HG03108 (cell line): ENCODE measurements around the gene NEDD4L.

Experiments
- ATAC-seq: cut with Tn5 transposase; IDR thresholded peaks from one replicate; pipeline ENCODE4 v1.9.1; 2021; ENCODE audit warnings: moderate library complexity; ENCODE audit not compliant: unreplicated experiment

NEDD4L gene

DNA sequence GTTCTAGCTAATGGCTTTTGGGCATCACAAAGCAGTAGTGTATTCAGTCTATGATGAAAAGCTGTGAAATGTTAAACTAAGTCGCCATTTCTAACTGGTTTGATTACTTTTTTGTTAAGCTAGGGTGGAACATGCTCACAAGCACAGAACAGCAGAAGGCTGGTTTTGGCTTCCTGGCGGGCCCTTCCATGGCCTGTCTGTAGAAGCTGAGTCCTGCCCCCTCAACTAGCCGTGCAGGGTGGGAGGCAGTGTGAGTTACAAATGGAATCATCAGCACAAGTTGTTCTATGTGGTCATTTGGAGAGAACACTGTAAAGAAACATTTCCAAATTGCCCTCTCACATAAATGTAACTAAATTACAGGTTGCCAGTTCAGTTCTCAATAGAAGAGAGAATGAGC lies 294.1 kb downstream of the NEDD4L start:
- no peak for ATAC-seq

- no peak for ATAC-seq
These were observed 295.1 kb downstream of the NEDD4L start for GRCh38 chr18:58338961-58339592.

DNA sequence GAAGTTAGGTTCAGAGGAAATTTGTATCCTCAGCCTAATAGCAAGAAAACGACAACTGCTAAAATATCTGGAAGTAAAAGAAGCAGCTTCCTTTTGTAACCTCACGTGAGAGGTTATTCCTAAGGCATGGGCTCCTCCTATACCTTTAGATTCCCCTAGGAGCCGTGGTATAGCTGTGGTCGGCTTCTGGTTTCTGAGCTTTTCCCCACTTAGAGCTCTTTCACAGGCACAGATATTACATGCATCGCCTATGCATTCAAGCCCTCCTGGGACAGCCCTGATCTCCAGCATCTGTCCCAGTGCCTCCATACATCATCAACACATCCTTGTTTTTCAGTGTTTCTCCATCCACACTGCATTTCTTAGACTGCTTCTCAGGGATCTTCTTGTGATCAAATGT lies 295.9 kb downstream of the NEDD4L start:
- ATAC-seq, result no peak

- no peak for ATAC-seq
These were observed 297.9 kb downstream of the NEDD4L start for GRCh38 chr18:58341916-58342315.

DNA sequence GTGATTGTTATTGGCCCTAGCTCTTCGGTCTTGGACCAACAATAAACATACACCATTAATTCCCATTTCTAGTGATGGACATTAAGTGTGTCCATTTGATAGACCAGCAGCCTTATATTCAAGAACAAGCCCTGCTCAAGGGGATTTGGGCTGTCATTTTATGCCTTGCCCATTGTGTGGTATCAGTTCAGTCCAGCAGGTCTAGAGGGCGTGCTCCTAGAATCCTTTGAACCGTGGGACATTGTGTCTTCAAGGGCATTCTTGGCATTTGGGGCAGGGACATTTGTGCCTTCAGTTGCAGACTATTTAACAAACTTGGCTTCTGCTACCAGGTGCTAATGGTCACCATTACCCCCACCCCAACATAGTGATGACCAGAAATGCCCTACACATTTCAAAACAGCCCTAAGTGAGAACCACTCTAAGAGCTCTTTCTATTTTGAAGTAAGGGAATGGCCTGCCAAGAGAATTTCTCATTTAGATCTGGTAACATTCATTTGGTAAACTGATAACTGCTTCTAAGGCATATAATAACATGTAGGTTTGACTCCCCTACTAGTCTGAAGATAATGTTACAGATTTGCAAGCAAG lies 300.1 kb downstream of the NEDD4L start:
- no peak for ATAC-seq

DNA sequence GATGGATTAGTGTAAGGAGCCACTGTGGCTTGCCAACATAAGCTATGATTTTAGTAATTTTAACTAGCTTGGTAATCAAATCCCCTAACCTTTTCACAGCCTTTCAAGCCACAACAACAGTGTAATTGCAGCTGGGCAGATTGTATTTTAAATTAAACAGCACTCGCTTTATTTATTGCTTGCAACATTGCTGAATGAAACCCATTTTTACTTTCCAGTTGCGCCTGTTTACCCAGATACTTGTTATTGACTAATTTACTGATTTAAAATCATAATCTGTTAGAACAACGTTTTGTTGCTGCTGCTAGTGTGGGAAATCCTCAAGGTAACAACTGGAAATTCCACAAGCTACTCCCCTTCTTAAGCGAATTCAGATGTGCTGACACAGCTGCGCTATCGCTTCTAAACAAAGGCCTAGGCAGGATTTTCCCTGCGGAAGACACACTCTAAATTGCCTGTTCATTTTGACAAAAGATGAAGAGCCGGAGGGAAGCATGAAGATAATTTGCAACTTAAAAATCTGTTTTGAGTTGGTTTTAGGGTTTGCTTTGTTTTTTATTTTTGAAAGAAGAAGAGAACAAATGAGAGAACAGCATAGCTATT lies 300.9 kb downstream of the NEDD4L start:
- no peak for ATAC-seq

DNA sequence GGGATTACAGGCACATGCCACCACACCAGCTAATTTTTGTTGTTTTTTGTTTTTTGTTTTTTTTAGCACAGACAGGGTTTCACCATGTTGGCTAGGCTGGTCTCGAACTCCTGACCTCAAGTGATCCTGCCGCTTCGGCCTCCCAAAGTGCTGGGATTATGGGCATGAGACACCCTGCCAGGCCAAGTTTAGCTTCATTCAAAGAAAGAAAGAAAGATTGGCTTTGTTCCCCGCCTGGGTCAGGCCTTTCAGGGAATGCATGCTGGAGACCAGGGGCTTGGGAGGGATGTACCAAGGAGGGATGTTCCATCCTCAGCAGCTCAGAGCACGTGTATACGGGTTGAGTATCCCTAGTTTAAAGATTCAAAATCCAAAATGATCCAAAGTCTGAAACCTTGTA lies 301.8 kb downstream of the NEDD4L start:
- ATAC-seq, result no peak

GRCh38 chr18:58347135-58347534 lies 303.1 kb downstream of the NEDD4L start:
- ATAC-seq, result no peak

DNA sequence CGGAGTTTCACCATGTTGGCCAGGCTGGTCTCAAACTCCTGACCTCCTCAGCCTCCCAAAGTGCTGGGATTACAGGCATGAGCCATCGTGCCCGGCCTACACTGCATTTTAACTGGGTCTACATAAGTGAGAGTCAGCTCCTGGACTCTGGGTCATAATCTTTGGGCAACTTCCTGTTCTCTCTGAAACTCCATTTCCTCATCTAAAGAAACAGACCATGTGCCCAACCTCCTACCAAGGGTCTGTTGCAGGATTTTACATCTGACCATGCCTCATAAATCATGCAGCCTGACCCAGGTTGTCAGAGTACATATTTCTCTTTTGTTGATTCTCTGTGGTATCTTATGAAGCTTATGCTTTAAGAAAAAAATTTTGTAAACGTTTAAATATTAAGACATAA lies 304.5 kb downstream of the NEDD4L start:
- ATAC-seq, result no peak

DNA sequence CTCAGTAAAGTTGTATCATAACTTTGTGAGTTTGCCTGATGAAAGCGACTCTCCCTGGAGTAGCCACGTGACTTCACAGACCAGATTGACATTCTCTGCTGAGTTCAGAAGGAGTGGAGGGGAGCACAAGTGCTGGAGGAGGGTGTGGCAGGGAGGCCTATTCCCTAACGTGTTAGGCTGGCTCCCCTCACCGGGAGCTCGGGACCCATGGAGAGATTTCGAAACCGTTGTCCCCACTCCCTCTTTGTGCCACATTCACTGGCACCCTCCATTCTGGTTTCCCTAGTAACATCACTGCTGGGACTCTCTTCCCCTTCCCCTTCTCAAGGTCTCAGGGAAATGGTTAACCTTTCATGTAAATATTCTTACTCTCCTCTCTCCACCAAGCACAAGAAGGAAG lies 304.9 kb downstream of the NEDD4L start:
- ATAC-seq, result no peak

DNA sequence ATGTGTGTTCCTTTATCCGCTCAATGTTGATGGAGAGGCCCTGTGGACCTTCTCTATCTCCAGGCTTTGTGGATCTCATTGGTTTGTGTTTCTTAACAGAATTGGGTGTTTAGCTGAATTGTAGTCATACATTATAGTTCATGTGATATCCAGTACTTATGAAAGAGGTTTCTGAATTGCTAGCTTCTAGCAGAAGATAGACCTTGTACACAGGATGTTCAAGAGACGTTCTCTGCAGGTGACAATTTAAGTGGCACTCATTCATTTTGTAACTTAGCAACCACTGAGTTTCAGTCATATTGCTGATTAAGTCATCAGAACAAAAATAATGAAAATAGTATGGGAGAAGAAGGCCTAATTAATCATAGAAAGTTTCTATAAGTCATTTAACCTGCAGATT lies 305.6 kb downstream of the NEDD4L start:
- no peak for ATAC-seq

DNA sequence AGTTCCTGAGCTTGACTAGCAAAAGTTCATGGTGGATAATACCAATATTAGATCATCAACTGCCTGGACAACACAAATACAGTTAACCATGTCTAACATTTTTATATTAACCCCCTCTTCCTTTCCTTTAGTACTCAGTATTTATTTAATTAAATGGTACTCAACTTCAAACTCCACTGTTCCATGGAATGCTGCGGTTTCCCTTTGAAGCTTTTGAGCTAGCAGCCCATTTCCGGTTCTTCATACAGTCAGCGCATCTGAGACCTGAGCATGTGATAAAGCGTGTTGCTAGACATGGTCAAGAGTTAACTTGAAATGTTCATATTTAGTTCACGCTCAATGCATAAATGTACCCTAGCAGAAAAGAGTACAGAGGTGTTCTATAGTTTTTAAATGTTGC lies 306.5 kb downstream of the NEDD4L start:
- ATAC-seq, result no peak

DNA sequence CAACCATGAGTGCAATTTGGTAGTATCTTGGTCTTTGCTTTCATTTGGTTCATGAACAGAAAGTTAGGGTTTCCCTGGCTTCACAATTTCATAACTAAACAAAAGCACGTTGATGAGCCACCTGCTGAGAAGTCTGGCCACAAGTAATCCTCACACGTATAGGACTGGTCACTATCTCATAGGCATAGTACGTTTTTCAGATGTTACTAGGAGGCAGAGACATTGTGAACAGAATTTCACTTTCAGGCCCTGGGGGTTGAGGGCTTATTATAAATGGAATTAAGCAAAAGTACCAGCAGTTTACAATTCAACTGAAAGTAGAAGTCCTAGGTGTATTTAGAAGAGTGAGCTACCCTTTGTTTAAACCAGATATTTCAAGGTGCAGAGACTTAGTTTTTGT lies 307.8 kb downstream of the NEDD4L start:
- no peak for ATAC-seq

- ATAC-seq, result no peak
These were observed 309.6 kb downstream of the NEDD4L start for GRCh38 chr18:58353581-58353980.

- ATAC-seq, result no peak
These were observed 310.0 kb downstream of the NEDD4L start for GRCh38 chr18:58354051-58354450.

DNA sequence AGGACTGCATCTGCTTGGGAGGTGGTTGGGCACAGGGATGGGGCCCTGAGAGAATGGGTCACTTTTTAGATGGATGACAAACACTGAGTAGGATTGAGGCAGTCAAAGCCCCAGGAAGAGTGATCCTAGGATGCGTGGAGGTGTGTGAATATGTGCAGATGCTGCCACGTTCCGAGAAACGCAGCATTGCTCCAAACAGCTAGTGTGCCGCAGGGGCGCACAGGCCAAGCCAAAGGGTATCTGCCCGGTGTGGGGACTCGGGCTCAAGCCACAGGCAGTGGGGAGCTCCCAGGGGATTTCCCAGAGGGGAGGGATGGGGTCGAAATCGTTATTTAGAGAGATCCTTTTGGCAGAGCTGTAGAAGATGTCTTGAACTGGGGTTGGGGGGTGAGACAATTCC lies 310.8 kb downstream of the NEDD4L start:
- ATAC-seq, result no peak

- no peak for ATAC-seq
These were observed 311.2 kb downstream of the NEDD4L start for GRCh38 chr18:58355243-58355642.

DNA sequence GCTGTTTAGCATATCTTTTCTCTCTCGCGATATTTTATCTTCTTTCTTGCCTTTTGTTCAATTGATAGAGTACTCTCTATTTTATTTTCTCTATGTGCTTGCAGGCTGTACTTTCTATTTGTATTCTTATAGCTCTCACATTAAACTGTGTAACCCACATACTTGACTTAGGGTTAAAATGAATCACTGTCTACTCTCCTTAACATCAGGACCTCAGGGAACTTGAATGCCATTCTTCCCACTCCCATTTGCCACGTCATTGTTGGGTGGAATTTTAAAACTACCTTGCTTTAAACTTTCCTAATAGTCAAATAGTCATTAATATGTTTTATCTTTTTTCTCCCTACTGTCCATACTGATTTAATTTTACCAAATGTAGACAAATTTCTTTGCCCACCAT lies 315.2 kb downstream of the NEDD4L start:
- no peak for ATAC-seq

DNA sequence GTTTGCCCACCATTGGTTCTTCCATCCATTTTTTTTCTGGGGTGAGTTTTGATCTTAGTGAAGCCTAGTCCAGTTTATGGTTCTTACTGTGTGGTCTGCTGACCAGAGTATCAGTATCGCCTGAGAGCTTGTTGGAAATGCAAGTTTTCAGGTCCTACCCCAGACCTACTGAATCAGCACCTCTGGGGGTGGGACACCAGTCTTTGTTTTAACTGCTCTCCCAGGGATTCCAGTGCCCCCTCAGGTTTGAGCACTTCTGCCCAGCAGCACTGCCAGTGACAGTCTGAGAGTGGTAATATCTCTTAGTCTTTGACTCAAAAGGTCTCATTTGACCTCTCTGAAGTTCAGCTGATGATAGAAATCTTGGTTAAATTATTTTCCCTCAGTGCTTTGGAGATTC lies 315.6 kb downstream of the NEDD4L start:
- no peak for ATAC-seq

GRCh38 chr18:58360324-58360723 lies 316.3 kb downstream of the NEDD4L start:
- ATAC-seq, result no peak

- ATAC-seq, result no peak
These were observed 317.2 kb downstream of the NEDD4L start for GRCh38 chr18:58361212-58361611.

DNA sequence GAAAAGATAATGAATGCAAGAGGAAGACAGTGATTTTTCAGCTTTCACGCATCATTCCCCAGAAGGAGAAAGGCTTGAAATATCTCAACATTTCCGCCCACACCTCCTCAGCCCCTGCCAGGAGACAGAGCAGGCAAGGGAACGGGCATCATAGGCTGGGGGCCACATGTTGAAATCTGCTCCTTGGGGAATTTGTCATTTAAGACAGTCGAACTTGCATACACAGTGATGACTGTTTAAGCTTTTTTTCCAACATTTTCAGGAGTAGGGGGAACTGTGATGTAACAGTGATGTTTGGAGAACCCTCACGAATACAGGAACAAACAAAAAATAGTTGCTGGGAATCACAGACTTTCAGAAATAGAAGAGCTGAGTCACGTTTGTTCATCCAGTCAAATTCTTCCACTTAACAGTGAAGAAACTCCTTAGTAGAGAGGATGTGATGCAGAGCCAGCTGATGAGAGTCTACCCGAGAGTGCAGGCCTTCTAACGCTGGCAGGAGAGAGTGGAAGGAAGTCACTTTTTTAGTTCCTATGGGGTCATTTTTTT lies 318.1 kb downstream of the NEDD4L start:
- ATAC-seq, result no peak
